D341Med (cell line): ENCODE data around the gene ZIC2.
"Not testable (repeated sequence)": the region's sequence is repeated elsewhere in the genome, so short reads cannot be mapped to it uniquely, and the experiment has no call there.

Experiments
- DNase-seq: peaks from one replicate; pipeline ENCODE4 v3.0.0; 2012; ENCODE audit warnings: low spot score

ZIC2 gene

DNA sequence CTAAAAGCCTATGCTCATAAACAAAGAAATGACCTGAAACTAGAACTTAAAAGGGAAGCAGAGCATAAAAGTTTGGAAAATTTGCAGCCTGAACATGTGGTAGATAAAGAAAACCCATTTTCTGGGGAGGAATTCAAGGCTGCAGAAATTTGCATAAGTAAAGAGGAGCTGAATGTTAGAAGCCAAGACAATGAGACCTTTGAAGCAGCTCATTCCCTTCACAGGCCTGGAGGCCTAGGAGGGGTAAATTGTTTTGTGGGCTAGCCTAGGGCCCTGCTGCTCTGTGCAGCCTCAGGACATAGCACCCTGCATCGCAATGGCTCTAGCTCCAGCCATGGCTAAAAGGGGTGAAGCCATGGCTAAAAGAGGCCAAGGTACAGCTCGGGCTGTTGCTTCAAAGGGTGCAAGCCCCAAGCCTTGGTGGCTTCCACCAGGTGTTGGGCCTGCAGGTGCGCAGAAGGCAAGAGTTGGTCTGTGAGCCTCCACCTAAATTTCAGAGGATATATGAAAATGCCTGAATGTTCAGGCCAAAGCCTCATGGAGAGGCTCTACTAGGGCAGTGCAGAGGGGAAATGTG lies 38.3 kb downstream of the ZIC2 start:
- DNase-seq: no peak

- no peak for DNase-seq
Observed at GRCh38 chr13:100022798-100023197, 41.2 kb downstream of the ZIC2 start.

DNA sequence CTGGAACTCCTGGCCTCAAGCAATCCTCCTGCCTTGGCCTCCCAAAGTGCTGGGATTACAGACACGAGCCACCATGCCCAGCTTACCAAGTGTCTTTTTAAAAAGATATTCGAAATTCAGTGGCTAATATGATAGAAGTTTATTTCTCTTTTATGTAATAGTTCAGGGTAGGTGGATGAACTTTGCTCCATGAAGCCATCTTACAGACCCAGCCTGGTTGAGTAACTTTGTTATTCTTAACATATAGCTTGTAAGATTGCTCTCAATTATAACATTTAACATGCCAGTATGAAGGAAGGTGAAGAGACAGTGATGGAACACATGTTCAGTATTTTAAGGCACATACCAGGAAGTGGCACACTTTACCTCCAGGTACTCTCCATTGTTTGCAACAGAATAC lies 42.4 kb downstream of the ZIC2 start:
- DNase-seq: no peak

- DNase-seq: no peak
Observed at GRCh38 chr13:100029933-100030332, 48.3 kb downstream of the ZIC2 start.

GRCh38 chr13:100032642-100033041 lies 51.1 kb downstream of the ZIC2 start:
- not testable (repeated sequence) for DNase-seq

DNA sequence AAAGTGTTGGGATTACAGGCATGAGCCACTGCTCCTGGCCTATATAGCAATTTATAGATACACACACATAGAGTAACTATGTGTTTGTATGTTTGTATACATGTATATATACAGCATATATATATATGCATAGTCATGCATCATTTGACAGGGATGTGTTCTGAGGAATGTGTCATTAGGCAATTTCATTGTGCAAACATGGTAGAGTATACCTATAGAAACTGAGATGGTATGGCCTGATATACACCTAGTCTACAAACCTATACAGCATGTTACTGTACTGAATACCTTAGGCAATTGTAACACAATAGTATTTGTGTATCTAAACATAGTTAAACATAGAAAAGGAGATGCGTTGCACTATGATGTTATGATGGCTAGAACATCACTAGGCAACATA lies 54.4 kb downstream of the ZIC2 start:
- no peak for DNase-seq
